ENCODE results near the gene CABLES1.
"Not testable (repeated sequence)": the region's sequence is repeated elsewhere in the genome, so short reads cannot be mapped to it uniquely, and the experiment has no call there.

CABLES1 gene

GRCh38 chr18:23247896-23248295 lies 112.6 kb downstream of the CABLES1 start:
- no peak for DNase-seq

DNA sequence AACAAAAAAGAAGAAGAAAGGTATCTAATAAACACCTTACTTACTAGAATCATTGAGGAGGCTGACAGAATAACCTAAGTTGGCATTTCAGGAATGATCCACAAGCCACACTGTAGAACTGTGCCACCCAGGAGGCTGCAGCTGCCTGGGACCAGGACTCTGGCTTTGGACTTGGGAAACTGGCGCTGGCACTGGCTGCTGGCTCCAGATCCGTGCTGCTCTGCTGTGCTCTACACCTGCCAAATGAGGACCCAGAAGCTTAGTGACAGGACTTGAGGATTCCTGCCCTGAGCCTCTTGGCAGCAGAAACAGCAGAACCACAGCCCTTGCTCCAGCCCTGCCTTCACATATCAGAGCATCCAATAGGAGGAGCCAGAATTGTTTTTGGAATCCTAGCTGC lies 113.5 kb downstream of the CABLES1 start:
- no peak for DNase-seq

DNA sequence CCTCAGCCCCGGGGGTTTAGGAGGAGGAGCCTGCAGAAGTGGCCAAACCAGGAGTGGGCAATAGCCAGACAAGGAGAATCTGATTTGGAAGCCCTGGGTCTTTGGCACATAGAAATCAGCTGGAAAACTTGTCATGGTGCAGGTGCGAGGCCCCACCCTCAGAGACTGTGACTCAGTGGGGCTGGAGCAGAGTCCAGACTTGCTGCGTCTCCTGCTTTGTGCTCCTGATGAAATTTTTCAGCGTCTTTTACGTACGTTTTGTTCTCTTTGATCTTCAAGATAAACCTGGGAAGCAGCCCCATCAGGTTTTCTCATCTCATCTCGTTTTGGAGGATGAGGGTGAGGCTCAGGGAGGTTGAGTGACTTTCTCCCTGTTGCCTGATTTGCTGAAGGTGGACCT lies 114.1 kb downstream of the CABLES1 start:
- no peak for DNase-seq

DNA sequence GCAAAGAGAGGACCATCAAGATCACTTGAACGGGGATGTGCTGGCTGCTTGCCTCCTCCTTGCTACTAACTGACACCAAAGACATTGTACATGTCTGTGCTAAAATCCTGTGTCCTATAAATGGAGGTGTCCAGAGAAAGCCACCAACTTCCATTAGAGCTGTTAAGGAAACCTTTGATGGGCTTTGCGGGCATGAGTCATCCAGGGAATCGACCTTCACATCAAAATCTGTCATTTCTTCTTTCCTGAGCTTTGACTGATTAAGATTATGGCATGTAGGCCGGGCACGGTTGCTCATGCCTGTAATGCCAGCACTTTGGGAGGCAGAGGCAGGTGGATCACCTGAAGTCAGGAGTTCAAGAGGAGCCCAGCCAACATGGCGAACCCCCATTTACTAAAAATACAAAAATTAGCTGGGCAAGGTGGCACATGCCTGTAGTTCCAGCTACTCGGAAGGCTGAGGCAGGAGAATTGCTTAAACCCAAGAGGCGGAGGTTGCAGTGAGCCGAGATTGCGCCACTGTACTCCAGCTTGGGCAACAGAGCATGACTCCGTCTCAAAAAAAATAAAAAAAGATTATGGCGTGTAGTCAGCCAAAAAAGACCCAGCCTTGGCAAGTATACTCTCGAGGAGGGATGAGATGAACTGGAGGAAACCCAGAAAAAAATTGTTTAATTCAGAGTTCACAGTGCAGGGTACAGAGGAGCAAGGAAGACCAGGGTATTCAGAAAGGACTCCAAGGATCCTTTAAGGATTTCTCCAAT lies 115.8 kb downstream of the CABLES1 start:
- no peak for DNase-seq

DNA sequence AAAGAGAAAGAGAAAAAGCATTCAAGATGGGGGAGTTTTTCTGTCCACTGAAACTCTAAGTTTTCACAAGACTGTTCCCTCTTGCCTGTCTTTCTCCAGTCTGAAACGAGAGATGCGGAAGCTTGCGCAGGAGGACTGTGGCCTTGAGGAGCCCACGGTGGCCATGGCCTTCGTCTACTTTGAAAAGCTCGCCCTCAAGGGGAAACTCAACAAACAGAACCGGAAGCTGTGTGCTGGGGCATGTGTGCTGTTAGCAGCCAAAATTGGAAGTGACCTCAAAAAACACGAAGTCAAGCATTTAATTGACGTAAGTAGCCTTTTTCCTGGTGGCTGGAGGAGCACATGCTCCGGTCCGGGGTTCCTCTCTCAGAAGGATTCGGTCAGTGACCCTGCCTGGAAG lies 118.3 kb downstream of the CABLES1 start:
- no peak for DNase-seq

GRCh38 chr18:23257137-23257536 lies 121.9 kb downstream of the CABLES1 start:
- DNase-seq: no peak

- DNase-seq: peak; percentile 19
These were observed 122.6 kb downstream of the CABLES1 start for GRCh38 chr18:23257686-23258565.

GRCh38 chr18:23258566-23259469 lies 123.5 kb downstream of the CABLES1 start:
- DNase-seq: peak; percentile 7

DNA sequence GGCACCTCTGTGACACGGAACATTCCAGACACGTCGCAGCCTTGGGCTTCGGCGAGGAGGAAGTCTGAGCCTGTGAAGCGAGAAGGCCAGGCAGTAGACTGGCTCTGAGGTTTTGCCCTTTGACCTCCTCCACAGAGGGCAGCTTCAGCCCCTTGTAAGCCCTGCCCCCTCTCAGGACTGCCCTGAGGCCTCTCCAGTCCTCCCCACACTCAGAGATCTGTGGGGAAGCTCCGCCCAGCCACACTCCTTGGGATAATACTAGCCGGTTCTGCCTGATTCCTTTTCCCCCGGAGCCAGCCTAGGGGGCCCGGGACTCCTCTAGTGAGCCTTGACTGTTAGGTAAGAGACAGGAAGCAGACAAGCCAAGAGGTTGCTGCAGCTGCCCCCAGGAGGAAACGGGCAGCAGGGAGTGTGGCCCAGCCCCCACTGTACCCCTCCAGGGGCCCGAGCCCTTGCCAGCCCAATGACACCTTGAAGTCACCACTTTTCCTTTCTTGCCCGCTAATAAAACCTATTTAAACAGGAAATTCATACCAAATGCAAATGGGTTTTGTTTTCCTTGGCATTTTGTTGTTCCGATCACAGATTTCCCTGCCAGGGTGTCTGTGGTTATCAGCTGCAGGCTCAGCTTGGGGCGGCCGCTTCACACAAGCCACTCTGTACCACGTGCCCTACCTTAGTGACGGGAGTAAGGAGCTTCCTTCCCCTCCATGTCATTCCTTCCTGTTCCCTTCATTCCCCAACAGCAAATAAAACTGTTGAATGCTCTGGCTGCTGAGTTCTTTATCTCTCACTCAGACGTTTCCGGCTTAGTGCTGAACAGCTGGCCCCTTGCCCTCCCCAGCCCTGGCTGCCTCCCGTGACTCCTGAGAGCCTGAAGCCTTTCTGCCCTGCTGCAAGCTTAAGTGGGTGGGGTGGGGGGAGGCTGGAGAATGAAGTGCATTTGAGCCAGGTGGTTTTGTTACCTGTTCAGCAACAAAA lies 124.7 kb downstream of the CABLES1 start:
- peak; percentile 97 for DNase-seq

DNA sequence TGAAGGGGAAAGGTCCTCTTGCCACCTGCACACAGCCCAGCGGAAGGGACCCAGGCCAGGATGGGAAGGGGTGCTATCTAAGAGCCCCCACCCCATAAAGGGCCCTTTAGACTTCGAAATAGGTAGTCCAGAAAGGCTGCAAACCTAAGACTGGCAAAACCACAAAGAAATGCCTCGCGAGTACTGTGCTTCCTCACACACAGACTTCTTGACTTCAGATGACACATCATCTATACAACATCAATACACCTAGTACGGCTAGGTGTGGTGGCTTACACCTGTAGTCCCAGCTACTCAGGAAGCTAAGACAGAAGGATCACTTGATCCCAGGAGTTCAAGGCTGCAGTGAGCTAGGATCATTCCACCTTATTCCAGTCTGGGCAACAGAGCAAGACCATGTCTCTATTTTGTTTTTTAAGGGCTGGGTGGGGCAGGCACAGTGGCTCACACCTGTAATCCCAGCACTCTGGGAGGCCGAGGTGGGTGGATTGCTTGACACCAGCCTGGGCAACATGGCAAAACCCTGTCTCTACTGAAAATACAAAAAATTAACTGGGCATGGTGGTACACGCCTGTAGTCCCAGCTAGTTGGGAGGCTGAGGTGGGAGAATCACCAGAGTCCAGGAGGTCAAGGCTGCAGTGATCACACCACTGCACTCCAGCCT lies 125.8 kb downstream of the CABLES1 start:
- peak; percentile 68 for DNase-seq

DNA sequence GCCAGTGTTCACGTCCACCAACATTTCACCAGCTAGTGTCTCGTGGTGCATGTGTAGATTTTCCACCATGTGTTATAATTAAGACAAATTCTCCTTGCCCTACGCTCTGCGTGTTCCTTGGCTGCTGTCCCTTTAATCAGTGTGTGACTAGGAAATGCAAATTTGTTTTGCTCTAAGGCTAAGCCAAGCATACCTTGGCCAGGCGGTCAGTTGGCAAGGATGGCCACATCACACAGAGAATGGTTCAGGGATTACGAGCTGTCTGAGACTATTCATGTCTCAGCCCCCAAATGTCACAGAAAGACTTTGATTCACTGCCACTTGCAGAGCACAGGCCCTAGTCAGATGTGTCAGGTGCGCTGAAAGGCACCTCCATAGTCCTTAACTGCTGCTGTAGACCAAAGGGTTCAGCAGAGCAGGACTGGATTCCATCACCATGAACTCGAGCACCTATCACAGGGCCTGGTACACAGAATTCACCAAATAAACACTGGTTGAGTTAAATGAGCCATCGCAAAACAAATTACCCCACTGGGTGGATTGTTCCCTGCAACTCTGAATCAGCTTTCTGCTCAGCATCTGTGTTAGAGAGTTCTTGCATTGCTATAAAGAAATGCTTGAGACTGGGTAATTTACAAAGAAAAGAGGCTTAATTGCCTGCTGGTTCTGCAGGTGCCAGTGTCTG lies 128.4 kb downstream of the CABLES1 start:
- no peak for DNase-seq

DNA sequence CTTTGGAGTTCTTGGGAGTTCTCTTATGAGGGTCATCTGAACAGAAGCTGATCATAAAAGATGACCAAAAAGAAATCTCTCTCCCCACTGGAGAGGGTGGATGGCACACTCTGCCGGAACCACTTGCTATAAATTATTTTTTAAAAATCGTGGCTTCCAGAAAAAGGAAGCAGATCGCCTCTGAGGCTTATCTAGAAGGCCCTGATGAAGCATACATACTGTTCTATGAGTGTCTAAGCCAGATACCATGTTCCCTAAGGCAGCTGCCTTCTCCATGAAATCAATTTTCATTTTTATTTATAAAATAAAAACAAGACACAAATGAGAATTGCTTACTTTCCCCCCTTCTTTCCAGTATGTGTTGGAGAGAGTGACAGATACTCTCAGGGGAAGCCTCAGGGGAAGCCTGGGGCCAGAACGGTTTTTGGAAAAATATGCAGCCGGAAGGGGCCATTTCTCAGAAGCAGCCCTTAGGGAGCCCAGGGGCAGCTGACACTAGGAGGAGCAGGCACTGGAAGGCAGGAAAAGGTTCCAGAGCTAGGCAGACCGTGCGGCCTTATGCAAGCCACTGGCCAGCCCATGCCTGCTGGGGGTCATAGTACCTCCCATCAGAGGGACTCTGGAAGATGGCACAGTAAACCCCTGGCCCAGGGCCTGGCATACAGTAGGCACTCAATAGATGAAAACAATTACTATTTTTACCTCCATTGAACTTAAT lies 130.6 kb downstream of the CABLES1 start:
- no peak for DNase-seq

GRCh38 chr18:23266717-23267446 lies 131.6 kb downstream of the CABLES1 start:
- no peak for DNase-seq

DNA sequence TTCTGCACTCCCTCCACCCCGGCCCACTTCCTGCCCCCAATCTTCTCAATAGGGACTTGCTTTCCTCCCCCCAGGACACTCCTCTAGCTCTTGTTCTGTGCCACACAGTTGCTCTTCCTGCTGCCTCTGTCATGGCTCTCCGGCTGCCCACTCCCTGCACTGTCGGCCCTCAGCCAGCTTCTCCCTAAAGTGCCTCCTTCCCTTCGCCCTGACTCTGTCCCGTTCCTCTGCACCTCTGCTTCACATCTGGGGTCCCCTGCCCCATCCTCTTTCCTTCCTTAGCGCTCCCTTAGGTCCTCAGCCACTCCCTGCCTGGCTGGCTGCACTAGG lies 132.1 kb downstream of the CABLES1 start:
- DNase-seq: no peak

DNA sequence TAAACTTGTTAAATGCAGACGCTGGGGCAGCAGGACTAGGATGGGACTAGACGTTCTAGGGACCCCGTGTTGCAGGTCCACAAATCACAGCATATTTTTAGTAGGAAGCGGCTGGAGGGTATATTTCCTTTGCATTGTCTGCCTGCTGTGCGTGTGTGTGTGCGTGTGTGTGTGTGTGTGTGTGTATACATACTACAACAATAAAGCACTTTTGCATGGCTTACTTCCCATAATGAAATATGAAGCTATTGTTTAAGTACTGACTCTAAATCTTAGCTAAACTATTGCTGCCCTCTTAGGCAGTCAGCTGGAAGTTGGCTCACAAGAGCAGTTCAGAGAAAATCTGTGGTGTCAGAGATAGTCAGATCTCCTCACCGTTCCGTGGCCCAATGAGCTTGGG lies 133.4 kb downstream of the CABLES1 start:
- no peak for DNase-seq

- not testable (repeated sequence) for DNase-seq
These were observed 133.8 kb downstream of the CABLES1 start for GRCh38 chr18:23269068-23269467.

GRCh38 chr18:23269928-23270327 lies 134.6 kb downstream of the CABLES1 start:
- no peak for DNase-seq

GRCh38 chr18:23270986-23271680 lies 135.8 kb downstream of the CABLES1 start:
- no peak for DNase-seq

Data from DMS53 (cell line).